Pons (tissue), 1 donor: ENCODE results near the gene PGLYRP1.
A peak's percentile ranks its signal among the peaks of the same experiment; 100 is the strongest.

Source experiments
- DNase-seq: peaks from one replicate; pipeline ENCODE4 v3.0.0-alpha.2; 2016; ENCODE audit warnings: low spot score

Gene PGLYRP1

DNA sequence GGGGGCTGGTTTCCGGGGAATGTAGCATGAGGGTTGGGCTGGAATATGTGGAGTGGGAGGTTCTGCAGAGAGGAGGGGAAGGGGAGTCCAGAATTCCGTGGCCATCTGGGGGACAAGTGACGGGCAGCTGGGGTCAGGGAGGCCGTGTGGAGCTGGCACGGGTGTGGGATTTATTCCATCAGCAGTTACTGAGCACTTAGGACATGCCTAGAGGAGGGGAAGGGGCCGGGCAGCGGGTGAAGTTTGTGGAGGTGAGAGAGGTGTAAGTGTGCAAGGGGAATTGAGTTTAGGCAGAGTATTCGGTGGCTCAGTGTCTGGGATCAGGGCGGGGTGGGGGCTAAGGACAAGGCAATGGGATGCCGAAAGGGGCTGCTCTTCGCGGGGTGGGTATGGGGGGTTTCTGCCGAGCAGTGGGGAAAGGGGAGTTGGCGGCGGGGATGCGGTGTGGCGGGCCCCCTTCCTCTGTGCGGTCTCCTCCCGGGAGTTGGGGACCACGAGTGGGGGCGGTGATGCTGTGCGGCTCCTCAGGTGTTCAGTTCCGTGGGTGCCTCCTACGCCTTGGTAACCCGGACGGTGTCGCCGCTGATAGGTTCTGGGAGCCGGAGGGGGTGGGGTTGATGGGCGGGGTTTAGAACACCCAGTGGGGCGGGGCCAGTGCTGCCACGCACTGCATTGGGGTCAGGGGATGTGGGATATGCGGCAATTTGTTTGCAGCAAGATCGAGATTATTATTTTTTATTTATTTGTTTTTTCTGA lies 22.2 kb downstream of the PGLYRP1 start:
- DNase-seq = peak; percentile 43

DNA sequence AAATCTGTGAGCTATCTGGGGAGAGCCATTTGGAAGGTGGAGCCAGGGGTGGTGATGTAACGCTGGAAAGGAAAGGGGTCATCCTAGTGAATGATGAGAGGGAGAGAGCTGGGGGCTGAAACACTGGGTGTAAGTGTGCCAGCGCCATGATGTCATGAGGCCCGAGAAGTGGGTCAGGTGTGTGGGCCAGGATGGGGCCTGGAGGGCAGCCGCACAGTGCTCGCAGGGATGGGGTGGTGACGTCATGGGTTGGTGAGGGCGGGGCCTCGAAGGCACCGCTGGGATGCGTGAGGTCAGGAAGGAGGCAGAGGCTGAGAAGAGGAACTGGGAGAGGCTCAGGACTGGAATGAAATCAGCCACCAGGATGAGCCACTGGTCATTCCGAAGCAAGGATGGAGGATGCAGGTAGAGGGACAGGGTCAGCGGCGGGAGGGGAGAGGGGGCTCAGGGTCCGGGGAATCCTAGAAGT lies 23.2 kb downstream of the PGLYRP1 start:
- DNase-seq = no peak

GRCh38 chr19:45998834-45999233 lies 24.0 kb downstream of the PGLYRP1 start:
- DNase-seq = no peak

DNA sequence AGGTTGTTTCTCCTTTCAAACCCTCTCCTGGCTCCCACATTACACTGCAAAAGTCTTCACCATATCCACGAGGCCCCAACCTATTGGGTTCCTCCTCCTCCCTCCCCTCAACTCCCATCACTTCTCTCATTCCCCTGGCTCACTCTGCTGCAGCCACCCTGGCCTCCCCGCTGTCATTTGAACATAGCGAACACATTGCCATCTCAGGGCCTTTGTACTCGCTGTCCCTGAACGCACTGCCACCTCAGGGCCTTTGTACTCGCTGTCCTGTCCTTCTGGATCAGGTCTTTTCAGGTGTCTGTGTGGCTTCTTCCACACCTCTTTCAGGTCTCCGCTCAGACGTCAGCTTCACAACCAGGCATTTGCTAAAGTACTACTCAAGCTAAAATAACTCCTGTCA lies 25.9 kb downstream of the PGLYRP1 start:
- DNase-seq = no peak

DNA sequence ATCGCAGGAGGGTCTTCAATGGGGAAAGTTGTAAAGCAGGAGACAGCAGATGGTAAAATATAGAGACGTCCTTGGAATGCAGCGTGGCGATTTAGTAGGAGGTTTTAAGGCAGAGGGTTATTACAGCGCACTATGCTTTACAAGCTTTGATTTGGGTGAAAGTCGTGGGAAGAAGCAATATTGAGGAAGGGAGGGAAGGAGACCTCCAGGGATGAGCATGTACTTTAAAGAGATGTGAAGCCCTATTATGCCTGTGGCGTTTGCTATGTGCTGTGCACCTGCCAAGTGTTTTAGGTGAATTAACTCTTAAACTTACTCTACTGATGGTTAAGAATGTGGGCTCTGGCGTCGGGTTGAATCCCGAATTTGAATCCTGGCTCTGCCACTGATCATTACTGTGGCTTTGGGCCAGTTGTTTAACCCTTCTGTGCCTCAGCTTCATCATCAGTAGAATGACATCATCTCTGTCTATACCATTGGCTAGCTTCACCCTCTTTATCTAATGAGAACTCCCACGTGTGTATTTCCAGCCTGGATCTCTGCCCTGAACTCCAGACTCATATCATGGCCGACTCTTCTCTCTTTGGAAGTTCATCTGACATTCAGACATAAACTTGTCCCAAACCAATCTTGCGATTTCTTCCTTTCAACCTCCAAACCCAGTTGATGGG lies 27.0 kb downstream of the PGLYRP1 start:
- DNase-seq = no peak

- peak; percentile 100 for DNase-seq
These were observed 27.7 kb downstream of the PGLYRP1 start, which contains the start of gene CCDC61 for GRCh38 chr19:45994998-45995714. TSS of gene CCDC61 (plus strand) at chr19:45995467. CDS start at chr19:46003019, 7,552 bp downstream.

DNA sequence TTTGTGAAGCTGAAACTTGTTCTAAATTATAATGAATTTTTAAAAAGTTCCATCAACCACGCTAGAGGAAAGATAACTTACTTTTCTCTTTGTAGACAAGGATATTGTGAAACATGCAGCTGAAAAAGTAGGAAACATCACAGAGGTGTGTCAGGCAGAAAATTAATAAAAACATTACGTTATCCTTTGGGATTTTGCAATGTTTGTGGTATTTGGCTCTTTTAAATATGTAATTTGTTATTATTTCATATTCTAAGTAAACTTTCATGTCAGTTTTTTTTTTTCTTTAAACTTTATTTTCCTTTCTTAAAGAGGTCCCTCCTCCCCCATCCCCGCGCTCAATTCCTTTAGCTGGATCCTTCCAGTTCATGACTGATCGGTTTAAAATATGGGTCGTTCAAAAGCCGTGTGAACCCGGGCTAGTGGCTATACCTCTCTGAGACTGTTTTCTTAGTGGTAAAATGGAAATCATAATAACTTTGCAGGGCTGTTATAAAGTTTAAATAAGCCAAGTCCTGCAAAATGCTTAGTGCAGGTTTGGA lies 28.3 kb downstream of the PGLYRP1 start:
- no peak for DNase-seq

DNA sequence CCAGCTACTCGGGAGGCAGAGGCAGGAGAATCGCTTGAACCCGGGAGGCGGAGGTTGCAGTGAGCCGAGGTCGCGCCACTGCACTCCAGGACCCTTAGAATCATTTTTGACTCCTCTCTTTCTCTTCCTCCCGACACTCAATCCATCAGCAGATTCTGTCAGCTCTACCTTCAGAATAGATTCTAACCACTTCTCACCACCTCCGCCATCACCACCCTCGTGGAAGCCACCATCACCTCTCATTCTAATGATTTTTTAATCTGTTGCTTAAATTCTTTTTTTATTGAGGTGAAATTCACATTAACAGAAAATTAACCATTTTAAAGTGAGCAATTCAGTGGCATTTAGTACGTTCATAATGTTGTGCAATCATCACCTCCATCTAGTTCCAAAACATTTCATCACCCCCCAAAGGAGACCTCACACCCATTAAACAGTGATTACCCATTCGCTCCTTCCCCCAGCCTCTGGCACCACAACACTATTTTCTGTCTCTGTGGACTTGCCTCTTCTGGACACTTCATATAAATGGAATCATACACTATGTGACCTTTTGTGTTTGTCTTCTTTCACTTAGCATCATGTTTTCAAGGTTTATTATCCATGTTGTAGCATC lies 32.6 kb downstream of the PGLYRP1 start:
- DNase-seq = no peak

DNA sequence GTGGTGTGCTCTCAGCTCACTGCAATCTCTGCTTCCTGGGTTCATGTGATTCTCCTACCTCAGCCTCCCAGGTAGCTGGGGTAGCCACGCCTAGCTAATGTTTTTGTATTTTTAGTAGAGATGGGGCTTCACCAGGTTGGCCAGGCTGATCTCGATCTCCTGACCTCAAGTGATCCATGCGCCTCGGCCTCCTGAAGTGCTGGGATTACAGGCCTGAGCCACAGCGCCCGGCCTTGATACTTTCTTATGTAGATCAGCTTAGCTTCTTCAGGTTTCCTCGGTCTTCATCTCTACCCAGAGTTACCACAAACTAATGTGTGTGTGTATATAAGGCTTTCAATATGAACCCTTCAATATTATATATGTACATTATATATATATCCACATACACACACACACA lies 37.5 kb downstream of the PGLYRP1 start:
- DNase-seq = no peak

DNA sequence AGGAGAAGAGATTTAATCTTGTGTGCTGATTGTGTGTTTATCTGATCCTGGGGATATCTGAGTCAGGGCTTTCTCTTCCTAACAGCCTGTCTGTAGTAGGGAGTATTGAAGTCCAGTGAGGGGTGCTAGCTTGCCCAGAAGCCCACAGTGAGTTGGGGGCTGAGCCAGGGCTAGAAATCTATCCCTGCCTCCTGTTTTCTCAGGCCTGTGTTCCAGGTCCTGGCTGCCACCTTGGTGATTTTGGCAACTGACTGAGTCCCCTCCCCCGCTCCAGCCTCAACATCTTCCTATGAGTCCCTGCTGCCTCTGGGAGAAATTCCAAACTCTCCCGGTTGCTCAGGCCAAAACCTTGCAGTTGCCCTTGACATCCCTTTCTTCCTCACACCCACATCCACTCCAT lies 41.5 kb downstream of the PGLYRP1 start:
- DNase-seq = peak; percentile 40

GRCh38 chr19:45978156-45978555 lies 44.7 kb downstream of the PGLYRP1 start:
- no peak for DNase-seq

DNA sequence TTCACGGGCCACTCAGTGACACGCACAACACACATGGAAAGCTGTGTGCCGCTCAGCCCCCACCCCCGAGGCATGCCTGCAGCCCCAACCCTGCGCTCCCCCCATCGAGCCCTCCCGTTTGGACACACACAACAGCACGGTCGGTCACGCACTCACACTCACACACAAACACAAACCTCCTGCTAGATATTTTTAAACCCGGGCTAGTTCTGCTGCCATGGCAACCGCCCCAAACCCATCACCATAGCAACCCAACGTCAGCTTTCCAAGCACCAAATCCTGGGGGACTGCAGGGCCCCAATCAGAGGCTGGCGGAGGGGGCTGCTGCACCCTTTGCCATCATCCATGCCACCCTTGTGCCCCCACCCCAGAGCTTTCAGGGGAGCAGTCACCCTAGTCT lies 46.7 kb downstream of the PGLYRP1 start:
- peak; percentile 0 for DNase-seq

DNA sequence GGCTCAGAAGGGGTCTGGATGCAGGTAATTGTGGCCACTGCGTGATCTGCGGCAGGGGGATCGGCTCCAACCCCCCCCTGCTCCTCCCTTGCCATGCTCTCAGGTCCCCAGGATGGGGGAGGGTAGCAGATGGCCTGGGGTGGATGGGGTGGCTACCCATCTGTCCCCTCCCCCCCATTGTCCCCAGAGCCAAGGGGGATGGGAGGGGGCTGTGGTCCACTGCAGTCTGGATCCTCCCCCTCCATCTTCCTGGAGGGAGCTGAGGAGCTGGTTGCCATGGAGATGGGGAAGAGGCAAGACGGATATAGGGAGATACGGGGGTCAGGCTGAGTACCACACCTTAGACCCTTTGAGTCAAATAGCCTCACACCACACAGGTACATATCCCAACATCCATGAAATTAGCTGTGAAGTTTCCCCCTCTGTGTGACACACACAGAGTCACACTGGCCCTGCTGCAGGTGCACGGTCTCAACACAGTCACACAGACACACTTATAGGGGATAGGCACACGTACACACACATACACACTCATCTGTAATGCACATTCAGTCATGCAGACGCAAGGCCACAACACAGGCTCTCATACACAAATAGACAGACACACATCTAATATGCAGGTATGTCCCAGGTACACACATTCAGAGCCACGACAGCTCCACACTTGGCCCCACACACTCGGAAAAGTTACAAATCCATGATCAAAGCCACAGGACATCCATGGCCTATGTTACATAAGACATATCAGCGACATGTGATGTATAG lies 47.4 kb downstream of the PGLYRP1 start:
- DNase-seq = no peak

- DNase-seq = peak; percentile 79
These were observed 49.1 kb downstream of the PGLYRP1 start, which contains the start of gene NOVA2 for GRCh38 chr19:45973553-45974338. TSS of gene NOVA2 (minus strand) at chr19:45973865. CDS start at chr19:45973351, 514 bp downstream.

- DNase-seq = no peak
These were observed 49.8 kb downstream of the PGLYRP1 start for GRCh38 chr19:45972947-45973540.

GRCh38 chr19:45972081-45972946 lies 50.5 kb downstream of the PGLYRP1 start:
- no peak for DNase-seq

DNA sequence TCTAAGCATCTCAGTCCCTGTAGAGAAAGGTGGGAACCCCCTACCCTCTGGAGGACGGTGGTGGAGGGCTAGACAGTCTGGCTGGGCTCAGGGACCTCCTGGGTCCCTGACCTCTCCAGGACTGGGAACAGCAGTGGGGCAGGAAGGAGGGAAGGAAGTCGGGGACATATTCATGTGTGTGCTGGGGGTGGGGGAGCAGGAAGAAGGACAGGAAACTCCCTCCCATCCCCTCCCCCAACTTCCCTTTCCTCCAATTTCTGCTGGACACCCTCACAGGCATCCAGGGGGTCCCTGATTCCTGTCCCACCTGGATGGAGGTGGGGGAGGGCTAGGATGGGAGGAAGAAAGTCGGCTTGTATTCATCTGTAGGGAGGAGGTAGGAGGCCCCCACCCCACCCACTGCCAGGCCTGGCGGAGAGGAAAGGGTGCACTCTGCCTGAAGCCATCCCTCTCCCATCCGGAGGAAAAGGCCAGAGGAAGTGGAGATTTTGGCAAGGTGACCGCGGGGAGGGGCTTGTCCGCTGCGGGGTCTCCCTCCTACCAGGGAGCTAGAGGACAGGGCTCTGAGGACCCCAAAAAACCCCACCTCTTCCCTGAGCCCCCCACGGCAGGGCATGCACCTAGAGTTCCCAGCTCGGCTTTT lies 51.5 kb downstream of the PGLYRP1 start:
- DNase-seq = no peak

DNA sequence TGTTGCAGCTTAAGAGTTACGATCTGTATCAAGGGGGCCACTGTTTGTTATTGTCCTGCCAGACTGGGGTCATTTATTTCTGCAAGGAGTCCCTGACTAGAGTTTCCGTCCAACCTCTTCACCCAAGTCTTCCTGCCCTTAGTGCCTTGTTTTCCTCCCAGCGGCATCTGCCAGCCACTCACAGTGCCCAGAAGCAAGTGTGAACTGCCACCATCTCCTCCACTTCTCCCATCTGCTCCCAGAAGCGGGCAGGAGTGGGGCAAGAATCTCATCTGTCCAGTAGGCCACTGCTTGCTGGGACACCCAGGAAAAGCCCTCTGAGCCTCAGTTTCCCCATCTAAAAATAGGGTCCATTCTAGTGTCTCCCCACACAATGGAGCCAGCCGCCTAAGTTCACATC lies 53.2 kb downstream of the PGLYRP1 start:
- DNase-seq = no peak
